Thyroid gland (tissue), 4 donors: ENCODE measurements around the gene TUBB4A. TPM values are rescaled to one million over a fixed set of nuclear protein-coding genes. Genes with fewer than 3 reads are reported as not detected.

Experiments
- DNase-seq, 2 donors: peaks; one replicate each; pipeline ENCODE4 v3.0.0-alpha.2; 2019
- H3K27ac ChIP-seq, 3 donors: fragments of 200-600 bp; sonication (generic); 1 replicate in 2 of 3; 2 replicates in 1 of 3; pipeline ENCODE4 v1.5.1; 2016 to 2019; ENCODE audit warnings: mild to moderate bottlenecking in 1 of 3, moderate library complexity in 1 of 3
- H3K27me3 ChIP-seq: fragments of 200-600 bp; sonication (generic); one replicate; pipeline ENCODE4 v1.5.1; 2019
- H3K36me3 ChIP-seq, 2 donors: fragments of 200-600 bp; sonication (generic); one replicate each; pipeline ENCODE4 v1.5.1; 2016 to 2019
- H3K4me1 ChIP-seq, 2 donors: fragments of 200-600 bp; sonication (generic); one replicate each; pipeline ENCODE4 v1.5.1; 2017 to 2019
- H3K4me3 ChIP-seq, 3 donors: fragments of 200-600 bp; sonication (generic); replicated peaks in 1 of 3; 1 replicate in 2 of 3; 2 replicates in 1 of 3; pipeline ENCODE4 v1.5.1; 2016; ENCODE audit warnings: mild to moderate bottlenecking in 1 of 3
- H3K9me3 ChIP-seq: fragments of 200-600 bp; sonication (generic); one replicate; pipeline ENCODE4 v1.5.1; 2017
- POLR2A ChIP-seq, 2 donors: fragments of 450-650 bp; IDR thresholded peaks; one replicate each; pipeline ENCODE4 v1.6.1; 2017; ENCODE audit warnings: antibody characterized with exemption in 2 of 2, mild to moderate bottlenecking in 2 of 2, moderate library complexity in 1 of 2
- WGBS, 2 donors: methylation state at CpG; one replicate each; pipeline ENCODE4 v1.1.5; 2017; 5-methylcytosine and 5-hydroxymethylcytosine counted together
- intact Hi-C: fragments of 100-400 bp; cut with DNase I; formaldehyde crosslinking; loops from one replicate; pipeline ENCODE4 v1.15.1; 2023
- total RNA-seq, 4 donors: library from RNA; depleted of rRNA; stranded (reverse); fragments of >200 nt; gene quantifications; one replicate each; pipeline ENCODE4 v1.2.3, GENCODE V29; 2016
- TF ChIP-seq, protein P1 (sequence below), 6 experiments: fragments of 200-600 bp in 3 of 6; fragments of 450-650 bp in 3 of 6; sonication (generic) in 3 of 6; IDR thresholded peaks; one replicate each; pipeline ENCODE4 v1.5.1; 2016 to 2019; ENCODE audit warnings: antibody characterized with exemption in 6 of 6, mild to moderate bottlenecking in 2 of 6, inconsistent platforms in 1 of 6, moderate library complexity in 1 of 6

TUBB4A gene
- total RNA-seq, 4 donors from 2014 or later: 0.22 to 0.67 (median 0.59) TPM; not detected in 1

DNA sequence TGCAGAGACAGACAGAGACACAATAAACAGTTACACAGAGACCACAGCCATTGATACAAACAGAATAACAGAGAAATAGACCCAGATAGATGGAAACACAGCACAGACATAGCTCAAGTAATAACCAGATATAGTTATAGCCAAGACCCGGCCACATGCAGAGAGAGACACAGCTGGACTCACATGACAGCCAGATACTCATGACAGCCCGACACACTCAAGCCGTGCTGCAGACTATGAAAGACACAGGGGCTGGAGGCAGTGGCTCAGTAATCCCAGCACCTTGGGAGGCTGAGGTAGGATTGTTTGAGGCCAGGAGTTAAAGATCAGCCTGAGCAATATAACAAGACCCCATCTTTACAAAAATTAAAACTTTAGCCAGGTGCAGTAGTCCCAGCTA, 18.9 kb downstream of the TUBB4A start:
- H3K27me3 ChIP-seq: no peaks in the 10 kb centered on the region
- intact Hi-C loops: no loop called here

GRCh38 chr19:6482343-6482686, 19.8 kb downstream of the TUBB4A start:
- intact Hi-C loops: no loop called here
- Histone ChIP-seq H3K36me3 (no peaks in the 10 kb centered on the region), H3K27me3 (no peaks in the 10 kb centered on the region), H3K4me3 (no peak overlapping the region), H3K27ac (no peak overlapping the region), H3K4me1 (no peaks in the 10 kb centered on the region), H3K9me3 (no peaks in the 10 kb centered on the region)
- no peak for TF ChIP-seq POLR2A (IDR thresholded peaks at IDR 0.05)
- TF ChIP-seq, protein P1, sequence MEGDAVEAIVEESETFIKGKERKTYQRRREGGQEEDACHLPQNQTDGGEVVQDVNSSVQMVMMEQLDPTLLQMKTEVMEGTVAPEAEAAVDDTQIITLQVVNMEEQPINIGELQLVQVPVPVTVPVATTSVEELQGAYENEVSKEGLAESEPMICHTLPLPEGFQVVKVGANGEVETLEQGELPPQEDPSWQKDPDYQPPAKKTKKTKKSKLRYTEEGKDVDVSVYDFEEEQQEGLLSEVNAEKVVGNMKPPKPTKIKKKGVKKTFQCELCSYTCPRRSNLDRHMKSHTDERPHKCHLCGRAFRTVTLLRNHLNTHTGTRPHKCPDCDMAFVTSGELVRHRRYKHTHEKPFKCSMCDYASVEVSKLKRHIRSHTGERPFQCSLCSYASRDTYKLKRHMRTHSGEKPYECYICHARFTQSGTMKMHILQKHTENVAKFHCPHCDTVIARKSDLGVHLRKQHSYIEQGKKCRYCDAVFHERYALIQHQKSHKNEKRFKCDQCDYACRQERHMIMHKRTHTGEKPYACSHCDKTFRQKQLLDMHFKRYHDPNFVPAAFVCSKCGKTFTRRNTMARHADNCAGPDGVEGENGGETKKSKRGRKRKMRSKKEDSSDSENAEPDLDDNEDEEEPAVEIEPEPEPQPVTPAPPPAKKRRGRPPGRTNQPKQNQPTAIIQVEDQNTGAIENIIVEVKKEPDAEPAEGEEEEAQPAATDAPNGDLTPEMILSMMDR (IDR thresholded peaks at IDR 0.05): no peak
- DNase-seq: no peak
- WGBS, 2 donors: 88 to 93% methylated on average over 8 of the region's 8 CpGs

More for the DNA sequence above, 18.9 kb downstream of the TUBB4A start:
- H3K4me1 ChIP-seq: no peaks in the 10 kb centered on the region
- H3K9me3 ChIP-seq: no peaks in the 10 kb centered on the region
- TF ChIP-seq, protein P1 (IDR thresholded peaks at IDR 0.05): no peak
- TF ChIP-seq POLR2A (IDR thresholded peaks at IDR 0.05): no peak
- no peak overlapping the region for H3K4me3 ChIP-seq
- WGBS, 2 donors: 44 to 49% methylated on average over 3 of the region's 3 CpGs
- H3K36me3 ChIP-seq: no peaks in the 10 kb centered on the region
- H3K27ac ChIP-seq: no peak overlapping the region
- DNase-seq: no peak

GRCh38 chr19:6481541-6482342, 20.4 kb downstream of the TUBB4A start, which contains the start of gene DENND1C:
TSS of gene DENND1C (minus strand) at chr19:6481787. CDS start at chr19:6481695, 92 bp downstream.
- TF ChIP-seq, protein P1 (IDR thresholded peaks at IDR 0.05): peak in 1 of 6 experiments; percentile 31
- no peak for TF ChIP-seq POLR2A (IDR thresholded peaks at IDR 0.05)
- Histone ChIP-seq H3K36me3 (no peaks in the 10 kb centered on the region), H3K27me3 (peaks cover 5% of the 10 kb centered on the region), H3K27ac (no peak within 1 kb of the TSS), H3K4me1 (peaks cover 0 to 3% of the 10 kb centered on the region in 2 donors), H3K4me3 (no peak within 1 kb of the TSS), H3K9me3 (no peaks in the 10 kb centered on the region)
- whole genome bisulfite sequencing, 2 donors: 37 to 38% methylated on average over 18 to 24 of the region's 24 CpGs
- intact Hi-C loops: no loop called here
- no peak for DNase-seq

DNA sequence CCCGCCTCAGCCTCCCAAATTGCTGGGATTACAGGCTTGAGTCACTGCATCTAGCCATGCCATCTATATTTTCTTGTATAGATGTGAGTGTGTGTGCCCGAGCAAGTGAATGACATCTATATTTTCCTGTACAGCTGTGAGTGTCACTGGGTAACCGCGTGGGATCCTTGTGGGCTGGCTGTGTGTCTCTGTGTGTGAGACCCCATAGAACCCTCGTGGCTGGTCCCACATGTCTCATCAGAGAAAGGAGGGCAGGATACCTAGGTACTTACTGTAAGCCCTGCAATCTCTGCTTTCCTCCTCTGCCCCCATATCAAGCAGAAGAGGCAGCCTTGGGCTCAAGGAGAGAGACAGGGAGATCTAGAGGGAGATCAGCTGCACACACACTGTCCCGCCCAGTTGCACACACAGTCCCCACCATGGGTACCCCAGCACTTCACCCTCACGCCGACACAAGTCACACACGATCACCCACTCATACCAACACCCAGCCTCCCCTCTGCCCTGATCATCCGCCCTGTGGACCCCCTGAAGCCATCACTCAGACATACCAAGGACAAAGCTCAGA, 21.2 kb downstream of the TUBB4A start:
- H3K4me3 ChIP-seq: no peak overlapping the region
- H3K36me3 ChIP-seq: no peaks in the 10 kb centered on the region
- intact Hi-C loops: no loop called here
- peaks cover 11% of the 10 kb centered on the region for H3K27me3 ChIP-seq
- TF ChIP-seq, protein P1 (IDR thresholded peaks at IDR 0.05): no peak
- no peak for TF ChIP-seq POLR2A (IDR thresholded peaks at IDR 0.05)
- H3K27ac ChIP-seq: no peak overlapping the region
- DNase-seq: no peak
- WGBS, 2 donors: 63 to 75% methylated on average over 9 to 10 of the region's 10 CpGs
- peaks cover 2 to 10% of the 10 kb centered on the region in 2 donors for H3K4me1 ChIP-seq
- no peaks in the 10 kb centered on the region for H3K9me3 ChIP-seq

DNA sequence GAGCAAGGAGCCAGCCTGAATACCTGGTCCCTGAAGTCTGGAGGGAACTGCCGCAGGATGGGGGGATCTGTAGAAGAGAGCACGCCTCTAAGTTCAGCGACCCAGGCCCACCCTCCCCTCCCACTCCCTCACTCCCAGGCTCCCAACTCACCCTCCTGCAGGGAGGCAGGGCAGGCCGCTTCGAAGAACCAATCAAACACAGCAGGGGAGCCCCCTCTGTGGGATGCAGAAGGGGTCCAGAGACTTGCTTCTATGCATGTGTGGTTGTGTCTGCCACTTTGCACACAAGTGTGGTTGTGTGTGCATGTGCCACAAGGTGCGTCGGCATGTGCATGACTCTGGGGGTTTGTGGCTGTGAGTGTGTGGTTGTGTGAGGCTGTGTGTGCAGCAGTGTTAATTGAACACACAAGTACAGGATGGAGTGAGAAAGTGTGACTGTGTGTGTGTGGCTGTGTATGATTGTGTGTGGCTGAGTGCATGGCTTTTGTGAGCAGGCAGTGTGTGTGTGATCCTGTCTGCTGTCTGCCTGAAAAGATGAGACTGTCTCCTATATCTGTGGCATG, 22.2 kb downstream of the TUBB4A start:
- Histone ChIP-seq H3K9me3 (no peaks in the 10 kb centered on the region), H3K27ac (no peak overlapping the region), H3K36me3 (no peaks in the 10 kb centered on the region), H3K27me3 (peaks cover 14% of the 10 kb centered on the region), H3K4me3 (no peak overlapping the region), H3K4me1 (peaks cover 8 to 16% of the 10 kb centered on the region in 2 donors)
- no peak for DNase-seq
- 54 to 63% methylated on average over 4 to 6 of the region's 7 CpGs for WGBS, 2 donors
- TF ChIP-seq, protein P1 (IDR thresholded peaks at IDR 0.05): no peak
- no peak for TF ChIP-seq POLR2A (IDR thresholded peaks at IDR 0.05)
- intact Hi-C loops: no loop called here
